Fibroblast of lung (primary cell): Measurements from ENCODE around the gene UTY. TPM values are rescaled to one million over a fixed set of nuclear protein-coding genes. Genes with fewer than 3 reads are reported as not detected.

Source experiments
- DNase-seq, 2 donors: peaks; one replicate each; pipeline versions ENCODE4 v3.0.0 to v3.0.0-alpha.2; 2010; ENCODE audit warnings: low read depth in 2 of 2
- H2AFZ ChIP-seq: 2 replicates; pipeline ENCODE4 v1.5.1; 2012; ENCODE audit warnings: low read length, control low read depth, inconsistent platforms
- H3K27ac ChIP-seq: 2 replicates; pipeline ENCODE4 v1.5.1; 2011; ENCODE audit warnings: low read length, control low read depth; ENCODE audit not compliant: insufficient read depth
- H3K27me3 ChIP-seq: 2 replicates; pipeline ENCODE4 v1.5.1; 2011; ENCODE audit warnings: mild to moderate bottlenecking, low read length; ENCODE audit not compliant: control insufficient read depth, insufficient read depth
- H3K36me3 ChIP-seq: 2 replicates; pipeline ENCODE4 v1.5.1; 2011; ENCODE audit warnings: low read length; ENCODE audit not compliant: control insufficient read depth, insufficient read depth
- H3K4me1 ChIP-seq: 2 replicates; pipeline ENCODE4 v1.5.1; 2011; ENCODE audit warnings: low read length; ENCODE audit not compliant: control insufficient read depth, insufficient read depth; ENCODE audit errors: extremely low read depth
- H3K4me2 ChIP-seq: 2 replicates; pipeline ENCODE4 v1.5.1; 2011; ENCODE audit warnings: low read length, control low read depth; ENCODE audit not compliant: insufficient read depth; ENCODE audit errors: extremely low read depth
- H3K4me3 ChIP-seq, 4 experiments: fragments of 200-600 bp in 1 of 4; sonication (generic) in 1 of 4; replicated peaks in 1 of 4; 2 replicates each; pipeline ENCODE4 v1.5.1; 2011 to 2016; ENCODE audit warnings: low read length in 4 of 4, low read depth in 3 of 4, mild to moderate bottlenecking in 3 of 4, control low read depth in 2 of 4, inconsistent platforms in 1 of 4, mixed read lengths in 1 of 4; ENCODE audit not compliant: insufficient read depth in 1 of 4; ENCODE audit errors: control extremely low read depth in 1 of 4
- H3K79me2 ChIP-seq: 2 replicates; pipeline ENCODE4 v1.5.1; 2012; ENCODE audit warnings: mild to moderate bottlenecking, low read length, inconsistent platforms; ENCODE audit not compliant: control insufficient read depth, insufficient read depth
- H3K9ac ChIP-seq: 2 replicates; pipeline ENCODE4 v1.5.1; 2011; ENCODE audit warnings: mild to moderate bottlenecking, low read length, control low read depth; ENCODE audit not compliant: insufficient read depth
- H3K9me3 ChIP-seq: 2 replicates; pipeline ENCODE4 v1.5.1; 2012; ENCODE audit warnings: low read depth, low read length; ENCODE audit not compliant: control insufficient read depth, insufficient read depth
- H4K20me1 ChIP-seq: 2 replicates; pipeline ENCODE4 v1.5.1; 2011; ENCODE audit warnings: low read length; ENCODE audit not compliant: control insufficient read depth, insufficient read depth; ENCODE audit errors: extremely low read depth
- EZH2 ChIP-seq: IDR thresholded peaks from 2 replicates; pipeline ENCODE4 v1.5.1; 2012; ENCODE audit warnings: low read length, control low read depth, mild to moderate bottlenecking; ENCODE audit errors: missing control alignments
- polyA plus RNA-seq, 2 donors: library from polyadenylated mRNA; depleted of rRNA in 1 of 2; stranded (reverse) in 1 of 2; unstranded in 1 of 2; fragments of >200 nt; gene quantifications; 2 replicates each; pipeline ENCODE4 v1.2.1, GENCODE V29; 2011 to 2012; ENCODE audit warnings: missing spikeins in 1 of 2
- total RNA-seq: library from RNA; depleted of rRNA; stranded (reverse); fragments of >200 nt; gene quantifications from 2 replicates; pipeline ENCODE4 v1.2.1, GENCODE V29; 2014
- TF ChIP-seq, protein P1 (sequence below), 2 donors: IDR thresholded peaks in 1 of 2; conservative IDR thresholded peaks in 1 of 2; 1 replicate in 1 of 2; 2 replicates in 1 of 2; pipeline ENCODE4 v1.5.1; 2011 to 2012; ENCODE audit warnings: low read length in 2 of 2, control low read depth in 1 of 2, inconsistent platforms in 1 of 2, low read depth in 1 of 2, mild to moderate bottlenecking in 1 of 2

The UTY gene
- total and polyA plus RNA-seq, 2 donors (not counting 1 experiment from before 2014, with no cell fraction given), result 7.7 TPM; not detected in 1

DNA sequence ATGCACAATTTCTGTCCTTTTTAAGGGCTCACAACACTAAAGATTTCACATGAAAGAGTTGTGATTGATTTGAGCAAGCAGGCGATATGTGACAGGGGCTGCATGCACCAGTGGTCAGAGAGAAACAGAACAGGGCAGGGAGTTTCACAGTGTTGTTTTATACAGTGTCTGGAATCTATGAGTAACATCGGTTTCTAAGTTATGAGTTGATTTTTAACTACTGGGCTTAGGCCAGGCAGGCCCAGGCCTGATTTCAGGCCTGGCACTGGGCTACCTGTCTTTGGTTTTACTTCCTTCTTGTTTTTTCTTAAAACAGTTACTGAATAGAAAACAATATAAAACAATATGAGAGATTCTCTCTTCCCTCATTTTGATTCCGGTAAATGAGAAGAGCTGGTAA is 13.9 kb upstream of the UTY start:
- Histone ChIP-seq H3K9me3 (no peaks in the 10 kb centered on the region), H2AFZ (no peak overlapping the region), H3K27me3 (no peaks in the 10 kb centered on the region), H3K36me3 (no peaks in the 10 kb centered on the region), H3K4me2 (no peak overlapping the region), H3K4me3 (no peak overlapping the region), H3K4me1 (no peaks in the 10 kb centered on the region), H3K27ac (no peak overlapping the region), H3K79me2 (no peaks in the 10 kb centered on the region), H4K20me1 (no peaks in the 10 kb centered on the region), H3K9ac (no peak overlapping the region)
- DNase-seq, result no peak
- TF ChIP-seq, protein P1, sequence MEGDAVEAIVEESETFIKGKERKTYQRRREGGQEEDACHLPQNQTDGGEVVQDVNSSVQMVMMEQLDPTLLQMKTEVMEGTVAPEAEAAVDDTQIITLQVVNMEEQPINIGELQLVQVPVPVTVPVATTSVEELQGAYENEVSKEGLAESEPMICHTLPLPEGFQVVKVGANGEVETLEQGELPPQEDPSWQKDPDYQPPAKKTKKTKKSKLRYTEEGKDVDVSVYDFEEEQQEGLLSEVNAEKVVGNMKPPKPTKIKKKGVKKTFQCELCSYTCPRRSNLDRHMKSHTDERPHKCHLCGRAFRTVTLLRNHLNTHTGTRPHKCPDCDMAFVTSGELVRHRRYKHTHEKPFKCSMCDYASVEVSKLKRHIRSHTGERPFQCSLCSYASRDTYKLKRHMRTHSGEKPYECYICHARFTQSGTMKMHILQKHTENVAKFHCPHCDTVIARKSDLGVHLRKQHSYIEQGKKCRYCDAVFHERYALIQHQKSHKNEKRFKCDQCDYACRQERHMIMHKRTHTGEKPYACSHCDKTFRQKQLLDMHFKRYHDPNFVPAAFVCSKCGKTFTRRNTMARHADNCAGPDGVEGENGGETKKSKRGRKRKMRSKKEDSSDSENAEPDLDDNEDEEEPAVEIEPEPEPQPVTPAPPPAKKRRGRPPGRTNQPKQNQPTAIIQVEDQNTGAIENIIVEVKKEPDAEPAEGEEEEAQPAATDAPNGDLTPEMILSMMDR (conservative IDR thresholded peaks at IDR 0.05 in 1 of 2, IDR thresholded peaks at IDR 0.05 in 1 of 2; ENCODE audit: low read depth in 1 of 2, low read length in 2 of 2), result no peak
- no peak for TF ChIP-seq EZH2

GRCh38 chrY:13492408-13492807 is 12.6 kb upstream of the UTY start:
- TF ChIP-seq, protein P1 (conservative IDR thresholded peaks at IDR 0.05 in 1 of 2, IDR thresholded peaks at IDR 0.05 in 1 of 2; ENCODE audit: low read depth in 1 of 2, low read length in 2 of 2), result no peak
- TF ChIP-seq EZH2, result no peak
- H3K4me2 ChIP-seq, result no peak overlapping the region
- H3K36me3 ChIP-seq, result no peaks in the 10 kb centered on the region
- no peaks in the 10 kb centered on the region for H4K20me1 ChIP-seq
- no peaks in the 10 kb centered on the region for H3K79me2 ChIP-seq
- no peak overlapping the region for H3K4me3 ChIP-seq
- no peaks in the 10 kb centered on the region for H3K27me3 ChIP-seq
- H3K9ac ChIP-seq, result no peak overlapping the region
- DNase-seq, result no peak
- H3K27ac ChIP-seq, result no peak overlapping the region
- H2AFZ ChIP-seq, result no peak overlapping the region
- no peaks in the 10 kb centered on the region for H3K4me1 ChIP-seq
- H3K9me3 ChIP-seq, result no peaks in the 10 kb centered on the region

DNA sequence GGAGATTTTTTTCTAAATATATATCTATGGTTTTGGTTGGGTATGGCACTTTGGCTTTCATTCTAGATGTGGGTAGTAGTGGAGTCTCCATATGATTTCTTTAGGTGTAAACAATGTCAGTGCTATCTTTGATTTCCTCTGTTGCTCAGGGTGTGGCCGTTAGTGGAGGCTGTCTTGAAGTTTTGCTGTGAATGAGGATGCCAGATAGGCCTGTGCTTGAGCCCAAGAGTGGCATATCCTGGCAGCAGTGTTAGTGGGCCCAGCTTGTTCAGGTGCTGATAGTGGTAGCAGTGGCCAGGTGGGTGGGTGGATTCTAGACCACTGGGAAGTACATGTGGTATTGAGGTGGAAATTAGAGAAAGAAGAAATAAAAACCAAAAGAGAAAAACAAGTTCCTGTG is 8.9 kb upstream of the UTY start:
- Histone ChIP-seq H3K4me2 (no peak overlapping the region), H3K36me3 (no peaks in the 10 kb centered on the region), H2AFZ (no peak overlapping the region), H3K27me3 (no peaks in the 10 kb centered on the region), H3K9me3 (no peaks in the 10 kb centered on the region), H3K4me3 (no peak overlapping the region), H3K9ac (no peak overlapping the region), H3K4me1 (no peaks in the 10 kb centered on the region), H3K27ac (no peak overlapping the region), H3K79me2 (no peaks in the 10 kb centered on the region), H4K20me1 (no peaks in the 10 kb centered on the region)
- no peak for TF ChIP-seq EZH2
- TF ChIP-seq, protein P1 (conservative IDR thresholded peaks at IDR 0.05 in 1 of 2, IDR thresholded peaks at IDR 0.05 in 1 of 2; ENCODE audit: low read depth in 1 of 2, low read length in 2 of 2), result no peak
- DNase-seq, result no peak
